Raji (cell line): ENCODE results near the gene ARPC1B.

Source experiments
- POLR2A ChIP-seq: IDR thresholded peaks from 2 replicates; pipeline ENCODE4 v1.6.1; 2011; ENCODE audit warnings: low read depth, low read length, control low read depth; ENCODE audit not compliant: insufficient read depth

The ARPC1B gene

DNA sequence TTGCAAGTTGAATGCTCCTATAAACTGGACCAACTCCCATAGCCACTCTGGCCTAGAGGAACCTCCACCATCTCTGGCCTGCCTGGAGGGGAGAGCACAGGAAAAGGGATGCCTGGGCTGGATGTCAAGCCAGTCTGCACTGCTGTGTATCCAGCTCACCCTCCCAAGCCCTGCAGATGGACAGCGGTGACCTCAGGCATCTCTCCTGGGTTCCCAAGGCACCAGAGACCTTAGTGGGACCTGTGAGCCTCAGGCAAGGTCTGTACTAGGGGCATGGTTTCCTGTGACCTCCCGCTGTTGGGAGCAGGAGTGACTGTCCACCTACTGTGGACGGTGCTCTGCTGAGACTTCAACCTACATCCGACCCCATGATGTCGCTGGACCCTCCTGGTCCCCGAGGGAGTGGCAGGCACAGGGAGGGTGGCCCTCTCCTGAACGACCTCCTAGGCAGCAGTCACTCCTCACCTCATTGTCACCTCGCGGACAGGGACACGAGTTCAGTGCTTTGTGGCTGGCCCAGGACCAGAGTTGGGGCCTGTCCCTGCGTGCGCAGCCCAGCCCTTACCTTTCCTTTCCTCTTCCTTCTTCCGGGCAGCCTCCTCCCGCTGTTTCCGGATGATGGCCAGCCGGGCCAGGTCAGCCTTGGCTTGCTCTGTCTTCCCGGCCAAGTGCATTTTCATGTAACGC is 22.9 kb downstream of the ARPC1B start:
- 0 out of 2 replicates have a peak, but pooled peaks have one; percentile 8 for TF ChIP-seq POLR2A

DNA sequence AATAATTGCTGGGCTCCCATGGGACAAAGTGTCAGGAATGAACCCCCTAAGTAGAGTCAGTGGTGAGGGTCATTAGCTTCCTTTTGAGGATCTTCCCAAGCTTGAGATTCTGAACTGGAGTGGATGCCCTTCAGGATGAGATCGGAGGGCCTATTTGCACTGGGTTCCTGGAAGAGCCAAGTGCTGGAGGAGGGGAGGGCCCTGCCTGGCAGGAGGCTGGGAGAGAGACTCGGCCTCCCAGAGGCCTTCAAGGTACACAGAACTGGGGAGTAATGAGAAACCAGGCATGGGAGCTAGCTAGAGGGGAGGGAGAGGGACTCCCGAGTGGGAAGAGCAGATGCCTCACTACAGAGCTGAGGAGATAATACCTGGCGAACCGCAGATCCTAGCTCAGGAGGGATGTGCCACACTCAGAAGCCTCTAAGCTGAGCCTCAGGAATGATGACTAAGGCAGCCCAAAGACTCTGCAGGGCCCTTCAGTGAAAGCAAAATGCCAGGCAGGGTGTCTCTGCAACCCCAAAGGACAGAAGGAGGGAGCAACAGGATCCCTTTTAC is 24.4 kb downstream of the ARPC1B start:
- TF ChIP-seq POLR2A: no peak

DNA sequence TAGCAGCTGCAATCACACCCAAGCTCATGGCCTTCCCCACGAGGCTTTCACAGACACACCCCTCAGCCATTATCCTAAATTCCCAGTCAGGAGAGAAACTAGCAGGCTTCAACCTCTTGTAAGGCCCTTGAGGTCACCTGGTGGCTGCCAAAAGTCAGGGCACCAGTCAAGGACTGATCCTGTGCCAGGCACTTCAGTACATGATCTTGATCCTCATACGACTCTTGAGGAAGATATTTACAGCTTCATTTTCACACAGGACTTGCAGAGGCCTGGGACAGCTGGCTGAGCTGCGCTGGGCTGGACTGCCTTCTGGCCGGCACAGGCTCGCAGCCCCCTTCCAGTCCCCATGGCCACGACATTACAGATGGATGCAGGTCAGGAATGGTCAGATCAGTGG is 25.1 kb downstream of the ARPC1B start:
- no peak for TF ChIP-seq POLR2A

- TF ChIP-seq POLR2A: no peak
Observed at GRCh38 chr7:99402854-99403253, 28.3 kb downstream of the ARPC1B start.

GRCh38 chr7:99403764-99404163 is 29.2 kb downstream of the ARPC1B start:
- no peak for TF ChIP-seq POLR2A

- no peak for TF ChIP-seq POLR2A
Observed at GRCh38 chr7:99404235-99404976, 29.9 kb downstream of the ARPC1B start.

GRCh38 chr7:99404977-99405320 is 30.4 kb downstream of the ARPC1B start:
- TF ChIP-seq POLR2A: no peak

GRCh38 chr7:99406557-99406956 is 32.0 kb downstream of the ARPC1B start:
- TF ChIP-seq POLR2A: peak; percentile 37; the same call in 1 of the 2 replicates

- no peak for TF ChIP-seq POLR2A
Observed at GRCh38 chr7:99407872-99408378, 33.4 kb downstream of the ARPC1B start.

GRCh38 chr7:99408379-99409191 is 34.1 kb downstream of the ARPC1B start, which contains the start of the genes BUD31 and PDAP1:
Gene BUD31, plus strand, starts transcription at chr7:99408969. Its CDS starts 2,124 bp downstream, at chr7:99411093.
Gene PDAP1, minus strand, starts transcription at chr7:99408597. Its CDS starts 49 bp downstream, at chr7:99408548.
- TF ChIP-seq POLR2A: peak; percentile 95

DNA sequence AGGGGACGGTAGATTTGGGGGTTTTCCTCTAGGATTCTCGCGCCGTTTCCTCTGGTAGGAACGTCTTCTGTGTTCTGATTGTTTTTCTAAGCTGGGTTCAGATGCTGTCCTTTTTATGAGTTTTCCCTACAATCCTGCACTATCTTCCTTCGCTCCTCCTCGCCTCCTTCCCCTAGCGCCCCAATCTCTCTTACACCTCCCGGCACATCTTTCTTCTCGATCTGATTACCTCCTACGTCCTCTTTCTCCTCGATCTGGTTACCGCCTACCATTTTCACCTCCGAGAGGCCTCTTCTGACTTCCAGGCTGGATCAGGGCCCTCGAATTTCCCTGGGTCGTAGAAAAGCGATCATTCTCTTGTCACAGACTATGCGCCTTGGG is 34.7 kb downstream of the ARPC1B start:
- TF ChIP-seq POLR2A: no peak

DNA sequence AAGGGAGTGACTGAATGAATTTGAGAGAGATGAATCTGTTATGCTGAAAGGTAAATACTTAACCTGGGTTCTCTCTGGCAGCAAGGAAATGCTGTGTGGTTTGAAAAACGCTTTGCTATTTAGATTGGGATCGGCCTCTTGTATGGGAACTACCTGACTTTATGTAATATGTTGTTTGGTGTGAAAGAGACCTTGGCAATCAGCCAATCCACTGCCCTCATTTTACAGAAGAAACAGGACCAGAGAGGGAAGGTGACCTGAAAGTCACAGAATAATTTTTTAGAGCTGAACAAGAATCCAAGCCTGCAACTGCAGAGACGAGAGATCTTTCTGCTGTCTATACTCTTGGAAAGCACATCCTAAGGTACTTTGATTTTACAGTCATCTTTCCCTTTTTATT is 35.3 kb downstream of the ARPC1B start:
- no peak for TF ChIP-seq POLR2A

DNA sequence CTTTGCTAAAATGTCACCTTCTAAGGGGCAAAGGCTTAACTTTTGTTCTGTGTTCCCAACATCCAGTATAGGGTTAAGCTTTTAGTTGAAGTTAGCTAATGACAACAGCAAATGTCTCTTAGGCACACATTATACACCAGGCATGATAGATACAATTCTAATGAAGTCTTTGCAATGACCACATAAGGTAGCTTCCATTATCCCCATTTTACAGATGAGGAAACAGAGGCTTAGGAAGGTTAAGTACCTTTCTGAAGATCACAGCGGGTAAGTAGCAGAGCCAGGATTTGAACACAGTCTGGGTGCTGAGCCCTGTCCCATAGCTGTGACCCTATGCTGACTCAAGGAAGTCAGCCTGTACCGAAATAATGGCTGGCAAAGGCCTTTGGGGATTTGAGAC is 36.1 kb downstream of the ARPC1B start:
- no peak for TF ChIP-seq POLR2A

DNA sequence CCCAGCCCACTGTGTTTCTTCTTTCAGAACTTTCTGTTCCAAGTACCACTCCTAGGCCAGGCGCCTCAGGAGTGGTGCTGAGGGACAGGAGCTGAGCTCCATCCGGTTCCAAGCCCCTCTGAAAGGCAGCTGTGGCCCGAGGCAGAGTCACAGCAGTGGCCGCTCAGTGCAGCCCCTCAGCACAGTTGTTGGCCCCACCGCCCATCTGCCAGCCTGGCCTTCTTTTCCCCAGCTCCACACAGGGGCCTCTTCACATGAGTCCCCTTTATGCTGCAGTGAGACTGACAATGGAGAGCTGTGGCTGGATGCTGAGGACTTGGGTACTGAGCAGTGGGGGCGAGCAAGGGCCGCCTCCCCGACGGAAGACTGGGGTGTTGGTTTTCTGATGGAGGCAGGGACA is 43.7 kb downstream of the ARPC1B start:
- no peak for TF ChIP-seq POLR2A
